Measurements from ENCODE around the gene PMM1. TPM values are rescaled to one million over a fixed set of nuclear protein-coding genes. Genes with fewer than 3 reads are reported as not detected.
A peak's percentile ranks its signal among the peaks of the same experiment; 100 is the strongest.

PMM1 gene
- total and polyA plus RNA-seq, 2 of the 13 experiments (the other 11 are each of a cell fraction or from before 2014, with no cell fraction given): 17.8 to 95.6 TPM

- TF ChIP-seq PRDM15 (CRISPR knock-in tag; IDR thresholded peaks at IDR 0.05) (no peak), ZNF687 (CRISPR knock-in tag; IDR thresholded peaks at IDR 0.05) (peak; percentile 74), ZNF792 (CRISPR knock-in tag; IDR thresholded peaks at IDR 0.05) (peak; percentile 67; the same call in 1 of the 2 replicates), ZNF616 (CRISPR knock-in tag; IDR thresholded peaks at IDR 0.05; ENCODE audit: low read depth) (no peak), ZBTB21 (CRISPR knock-in tag; IDR thresholded peaks at IDR 0.05) (no peak), ZNF766 (CRISPR knock-in tag; IDR thresholded peaks at IDR 0.05; ENCODE audit: borderline replicate concordance) (peak; percentile 100), ZNF343 (CRISPR knock-in tag; IDR thresholded peaks at IDR 0.05) (no peak), SMAD9 (CRISPR knock-in tag; IDR thresholded peaks at IDR 0.05) (no peak), ZFX (CRISPR knock-in tag; IDR thresholded peaks at IDR 0.05; ENCODE audit: low read depth) (peak; percentile 60), SP140L (CRISPR knock-in tag; IDR thresholded peaks at IDR 0.05; ENCODE audit: borderline replicate concordance) (no peak), ZNF17 (CRISPR knock-in tag; IDR thresholded peaks at IDR 0.05) (no peak), TCF7L2 (IDR thresholded peaks at IDR 0.05; ENCODE audit: low read depth, low read length) (no peak), KDM3A (CRISPR knock-in tag; IDR thresholded peaks at IDR 0.05; ENCODE audit: low read depth) (peak; percentile 54; the same call in 1 of the 2 replicates), MXD4 (CRISPR knock-in tag; IDR thresholded peaks at IDR 0.05) (no peak), YEATS4 (CRISPR knock-in tag; IDR thresholded peaks at IDR 0.05; ENCODE audit: borderline replicate concordance) (no peak), CC2D1A (CRISPR knock-in tag; IDR thresholded peaks at IDR 0.05) (no peak), DPF2 (CRISPR knock-in tag; IDR thresholded peaks at IDR 0.05; ENCODE audit: borderline replicate concordance, low read depth) (no peak), ZNF782 (CRISPR knock-in tag; IDR thresholded peaks at IDR 0.05; ENCODE audit: borderline replicate concordance) (no peak; the same call in 1 of the 2 replicates), PAXIP1 (CRISPR knock-in tag; conservative IDR thresholded peaks at IDR 0.05) (peak; percentile 28; the same call in 1 of the 2 replicates), MEIS1 (CRISPR knock-in tag; IDR thresholded peaks at IDR 0.05; ENCODE audit: borderline replicate concordance) (no peak), SALL2 (CRISPR knock-in tag; IDR thresholded peaks at IDR 0.05) (peak; percentile 64; the same call in 1 of the 2 replicates)
Observed at GRCh38 chr22:41576877-41577276, 12.8 kb downstream of the PMM1 start (continued).

All from HepG2 (cell line).